ENCODE data around the gene PRKG1. TPM values are rescaled to one million over a fixed set of nuclear protein-coding genes. Genes with fewer than 3 reads are reported as not detected.

PRKG1 gene
- total RNA-seq, 2 donors from 2014 or later = 145 to 381 TPM

- DNase-seq (ENCODE audit: low spot score) (no peak), ATAC-seq (ENCODE audit: insufficient number of reproducible peaks, low FRiP score, low read depth) (no peak)
- no peak for TF ChIP-seq CTCF (IDR thresholded peaks at IDR 0.05)
- Histone ChIP-seq H3K27me3 (replicated peaks; ENCODE audit: insufficient read depth) (no peaks in the 10 kb centered on the region), H3K4me3 (no peak overlapping the region), H3K36me3 (no peaks in the 10 kb centered on the region), H3K9me3 (no peaks in the 10 kb centered on the region), H3K4me1 (ENCODE audit: control insufficient read depth in 1 of 2, low read depth in 2 of 2) (peaks cover 3 to 18% of the 10 kb centered on the region in 2 donors), H3K27ac (no peak overlapping the region)
These were observed 516.5 kb downstream of the PRKG1 start for GRCh38 chr10:51590818-51591217.

- Histone ChIP-seq H3K4me1 (ENCODE audit: control insufficient read depth in 1 of 2, low read depth in 2 of 2) (peaks cover 0 to 17% of the 10 kb centered on the region in 2 donors), H3K4me3 (no peak overlapping the region), H3K27me3 (replicated peaks; ENCODE audit: insufficient read depth) (no peaks in the 10 kb centered on the region), H3K27ac (no peak overlapping the region), H3K9me3 (no peaks in the 10 kb centered on the region), H3K36me3 (no peaks in the 10 kb centered on the region)
- DNase-seq (ENCODE audit: low spot score) (no peak), ATAC-seq (ENCODE audit: insufficient number of reproducible peaks, low FRiP score, low read depth) (no peak)
- no peak for TF ChIP-seq CTCF (IDR thresholded peaks at IDR 0.05)
These were observed 522.4 kb downstream of the PRKG1 start for GRCh38 chr10:51596695-51597094.

GRCh38 chr10:51599647-51600046 lies 525.4 kb downstream of the PRKG1 start:
- H3K4me1 ChIP-seq (ENCODE audit: control insufficient read depth in 1 of 2, low read depth in 2 of 2) = peaks cover 0 to 17% of the 10 kb centered on the region in 2 donors
- H3K9me3 ChIP-seq = no peaks in the 10 kb centered on the region
- H3K36me3 ChIP-seq = no peaks in the 10 kb centered on the region
- no peak for TF ChIP-seq CTCF (IDR thresholded peaks at IDR 0.05)
- ATAC-seq (ENCODE audit: insufficient number of reproducible peaks, low FRiP score, low read depth) (no peak), DNase-seq (ENCODE audit: low spot score) (no peak)
- H3K27me3 ChIP-seq (replicated peaks; ENCODE audit: insufficient read depth) = no peaks in the 10 kb centered on the region
- H3K4me3 ChIP-seq = no peak overlapping the region
- H3K27ac ChIP-seq = no peak overlapping the region

- H3K4me3 ChIP-seq = no peak overlapping the region
- peaks cover 0 to 13% of the 10 kb centered on the region in 2 donors for H3K4me1 ChIP-seq (ENCODE audit: control insufficient read depth in 1 of 2, low read depth in 2 of 2)
- ATAC-seq (ENCODE audit: insufficient number of reproducible peaks, low FRiP score, low read depth) (no peak), DNase-seq (ENCODE audit: low spot score) (no peak)
- H3K36me3 ChIP-seq = no peaks in the 10 kb centered on the region
- no peak overlapping the region for H3K27ac ChIP-seq
- TF ChIP-seq CTCF (IDR thresholded peaks at IDR 0.05) = no peak
- H3K27me3 ChIP-seq (replicated peaks; ENCODE audit: insufficient read depth) = no peaks in the 10 kb centered on the region
- no peaks in the 10 kb centered on the region for H3K9me3 ChIP-seq
These were observed 528.0 kb downstream of the PRKG1 start for GRCh38 chr10:51602326-51602725.

GRCh38 chr10:51604579-51604978 lies 530.3 kb downstream of the PRKG1 start:
- no peak for ATAC-seq (ENCODE audit: insufficient number of reproducible peaks, low FRiP score, low read depth)
- Histone ChIP-seq H3K4me1 (ENCODE audit: control insufficient read depth in 1 of 2, low read depth in 2 of 2) (peaks cover 0 to 3% of the 10 kb centered on the region in 2 donors), H3K9me3 (no peaks in the 10 kb centered on the region), H3K27me3 (replicated peaks; ENCODE audit: insufficient read depth) (no peaks in the 10 kb centered on the region), H3K27ac (no peak overlapping the region), H3K4me3 (no peak overlapping the region), H3K36me3 (no peaks in the 10 kb centered on the region)
- DNase-seq (ENCODE audit: low spot score) = no peak
- TF ChIP-seq CTCF (IDR thresholded peaks at IDR 0.05) = no peak

Measured in thoracic aorta (tissue), 2 donors.